Measurements from ENCODE around the gene AIP.
A peak's percentile ranks its signal among the peaks of the same experiment; 100 is the strongest.

AIP gene

GRCh38 chr11:67482827-67483798, at the start of gene AIP:
Gene AIP, plus strand, starts transcription at chr11:67483026. Its CDS starts 133 bp downstream, at chr11:67483159.
- peak; percentile 99 for DNase-seq

GRCh38 chr11:67433536-67434394, 49.1 kb upstream of the AIP start:
- peak; percentile 47 for DNase-seq

GRCh38 chr11:67434395-67434881, 48.4 kb upstream of the AIP start:
- DNase-seq = peak; percentile 48

- peak; percentile 46 for DNase-seq
Measured at GRCh38 chr11:67435031-67435726, 47.6 kb upstream of the AIP start.

- DNase-seq = peak; percentile 19
Measured at GRCh38 chr11:67435727-67436458, 46.9 kb upstream of the AIP start.

GRCh38 chr11:67436459-67437081, 46.3 kb upstream of the AIP start:
- peak; percentile 93 for DNase-seq

GRCh38 chr11:67437082-67437808, 45.6 kb upstream of the AIP start, which contains the start of gene PTPRCAP:
Gene PTPRCAP, minus strand, starts transcription at chr11:67437682. Its CDS starts 63 bp downstream, at chr11:67437619.
- DNase-seq = peak; percentile 86

- no peak for DNase-seq
Measured at GRCh38 chr11:67437809-67438157, 45.0 kb upstream of the AIP start.

- peak; percentile 93 for DNase-seq
Measured at GRCh38 chr11:67438158-67438902, 44.5 kb upstream of the AIP start.

GRCh38 chr11:67439321-67440228, 43.3 kb upstream of the AIP start:
- DNase-seq = peak; percentile 66

GRCh38 chr11:67440229-67441097, 42.4 kb upstream of the AIP start:
- DNase-seq = peak; percentile 52

- DNase-seq = no peak
Measured at GRCh38 chr11:67441098-67441563, 41.7 kb upstream of the AIP start.

- no peak for DNase-seq
Measured at GRCh38 chr11:67441731-67442351, 41.0 kb upstream of the AIP start.

- DNase-seq = no peak
Measured at GRCh38 chr11:67442504-67443404, 40.1 kb upstream of the AIP start.

- DNase-seq = no peak
Measured at GRCh38 chr11:67445515-67445914, 37.3 kb upstream of the AIP start.

- no peak for DNase-seq
Measured at GRCh38 chr11:67448220-67448609, 34.6 kb upstream of the AIP start.

Measured in activated CD4-positive, alpha-beta T cell treated with anti-CD3 and anti-CD28 coated beads, Interleukin-10, Interleukin-2, amounts not matched to agents 100 ng/mL and 50 ng/mL, durations not matched to agents 16 hours and 8 hours (primary cell).